ENCODE results near the gene EXOC6B.

EXOC6B gene

GRCh38 chr2:72347081-72347480 lies 478.8 kb downstream of the EXOC6B start:
- TF ChIP-seq CTCF (IDR thresholded peaks at IDR 0.05; ENCODE audit: low read depth, low read length) = no peak
- H3K4me3 ChIP-seq (ENCODE audit: low read depth, low read length) = no peak overlapping the region

- H3K4me3 ChIP-seq (ENCODE audit: low read depth, low read length) = no peak overlapping the region
- no peak for TF ChIP-seq CTCF (IDR thresholded peaks at IDR 0.05; ENCODE audit: low read depth, low read length)
These were observed 484.2 kb downstream of the EXOC6B start for GRCh38 chr2:72341639-72342038.

GRCh38 chr2:72340665-72341064 lies 485.2 kb downstream of the EXOC6B start:
- TF ChIP-seq CTCF (IDR thresholded peaks at IDR 0.05; ENCODE audit: low read depth, low read length) = no peak
- H3K4me3 ChIP-seq (ENCODE audit: low read depth, low read length) = no peak overlapping the region

GRCh38 chr2:72338076-72338475 lies 487.8 kb downstream of the EXOC6B start:
- no peak for TF ChIP-seq CTCF (IDR thresholded peaks at IDR 0.05; ENCODE audit: low read depth, low read length)
- H3K4me3 ChIP-seq (ENCODE audit: low read depth, low read length) = no peak overlapping the region

- TF ChIP-seq CTCF (IDR thresholded peaks at IDR 0.05; ENCODE audit: low read depth, low read length) = no peak
These were observed 493.1 kb downstream of the EXOC6B start for GRCh38 chr2:72332720-72333119.

GRCh38 chr2:72330652-72331051 lies 495.2 kb downstream of the EXOC6B start:
- TF ChIP-seq CTCF (IDR thresholded peaks at IDR 0.05; ENCODE audit: low read depth, low read length) = no peak
- no peak overlapping the region for H3K4me3 ChIP-seq (ENCODE audit: low read depth, low read length)

More at GRCh38 chr2:72332720-72333119, 493.1 kb downstream of the EXOC6B start:
- no peak overlapping the region for H3K4me3 ChIP-seq (ENCODE audit: low read depth, low read length)

- H3K4me3 ChIP-seq (ENCODE audit: low read depth, low read length) = no peak overlapping the region
- TF ChIP-seq CTCF (IDR thresholded peaks at IDR 0.05; ENCODE audit: low read depth, low read length) = no peak
These were observed 499.1 kb downstream of the EXOC6B start for GRCh38 chr2:72326759-72327158.

All from WI38 (cell line).